Skin of body (tissue), 2 donors: ENCODE data around the gene GPRIN1. TPM values are rescaled to one million over a fixed set of nuclear protein-coding genes. Genes with fewer than 3 reads are reported as not detected.
"Not testable (repeated sequence)": the region's sequence is repeated elsewhere in the genome, so short reads cannot be mapped to it uniquely, and the experiment has no call there.

Experiments
- DNase-seq: peaks from one replicate; lab custom pipeline; 2025; lab: John Stamatoyannopoulos, UW
- total RNA-seq: library from RNA; depleted of rRNA; stranded (reverse); fragments of >200 nt; gene quantifications from one replicate; pipeline ENCODE4 v1.2.3, GENCODE V29; 2014

GPRIN1 gene
- total RNA-seq, 1 donor from 2014 or later = 4.8 TPM

DNA sequence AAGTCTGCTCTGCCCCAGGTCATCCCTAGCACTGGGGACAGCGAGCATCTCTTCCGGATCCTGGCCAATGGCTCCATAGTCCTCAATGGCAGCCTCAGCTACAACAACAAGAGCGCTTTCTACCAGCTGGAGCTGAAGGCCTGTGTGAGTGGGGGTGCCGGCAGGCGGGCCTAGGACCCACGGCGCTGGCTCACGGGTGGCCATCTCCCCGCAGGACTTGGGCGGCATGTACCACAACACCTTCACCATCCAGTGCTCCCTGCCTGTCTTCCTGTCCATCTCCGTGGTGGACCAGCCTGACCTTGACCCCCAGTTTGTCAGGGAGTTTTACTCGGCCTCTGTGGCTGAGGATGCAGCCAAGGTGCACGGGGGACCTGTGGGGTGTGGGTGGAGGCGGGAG is 34.9 kb downstream of the GPRIN1 start:
- no peak for DNase-seq

DNA sequence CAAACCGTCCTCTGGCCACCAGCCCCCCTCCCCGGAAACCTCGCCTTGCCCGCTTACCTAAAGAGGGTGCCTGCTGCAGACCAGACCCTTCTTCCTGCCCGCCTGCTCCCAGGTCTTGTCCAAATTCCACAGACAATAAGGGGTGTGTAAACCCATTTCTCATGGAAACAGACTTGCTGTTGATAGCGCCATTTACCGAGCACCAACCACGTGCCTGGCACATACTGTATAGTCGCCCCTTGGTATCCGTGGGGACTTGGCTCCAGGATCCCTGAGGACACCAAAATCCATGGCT is 35.7 kb downstream of the GPRIN1 start:
- no peak for DNase-seq

DNA sequence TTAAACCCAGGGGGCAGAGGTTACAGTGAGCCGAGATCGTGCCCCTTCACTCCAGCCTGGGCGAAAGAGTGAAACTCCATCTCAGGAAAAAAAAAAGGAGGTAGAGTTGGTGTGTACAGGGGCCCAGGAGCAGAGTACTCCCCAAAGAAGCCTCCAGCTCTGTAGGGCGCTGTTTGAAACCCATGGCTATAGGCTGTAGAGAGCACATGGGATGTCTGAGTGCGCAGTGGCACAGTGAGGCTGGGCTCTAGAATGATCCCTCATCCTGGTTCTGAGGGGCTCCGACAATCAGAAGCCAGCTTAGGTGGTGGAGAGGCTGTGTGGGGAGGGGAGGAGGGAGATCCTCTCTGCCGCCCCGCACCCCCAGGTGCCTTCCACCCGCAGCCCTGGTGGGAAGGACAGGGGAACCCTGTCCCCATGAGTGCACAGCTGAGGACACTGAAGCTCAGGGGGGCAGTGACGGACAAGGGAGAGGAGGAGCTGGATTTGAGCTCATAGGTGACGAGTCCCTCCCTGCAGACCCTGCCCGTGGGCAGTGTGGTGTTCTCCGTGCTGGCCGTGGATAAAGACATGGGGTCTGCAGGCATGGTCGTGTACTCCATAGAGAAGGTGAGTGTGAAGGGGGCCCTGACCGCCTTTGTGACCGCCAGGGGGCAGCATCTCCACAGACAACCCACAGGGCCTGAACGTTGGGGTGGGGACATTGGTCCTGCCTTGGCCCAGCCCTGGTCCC is 36.2 kb downstream of the GPRIN1 start:
- DNase-seq = no peak

DNA sequence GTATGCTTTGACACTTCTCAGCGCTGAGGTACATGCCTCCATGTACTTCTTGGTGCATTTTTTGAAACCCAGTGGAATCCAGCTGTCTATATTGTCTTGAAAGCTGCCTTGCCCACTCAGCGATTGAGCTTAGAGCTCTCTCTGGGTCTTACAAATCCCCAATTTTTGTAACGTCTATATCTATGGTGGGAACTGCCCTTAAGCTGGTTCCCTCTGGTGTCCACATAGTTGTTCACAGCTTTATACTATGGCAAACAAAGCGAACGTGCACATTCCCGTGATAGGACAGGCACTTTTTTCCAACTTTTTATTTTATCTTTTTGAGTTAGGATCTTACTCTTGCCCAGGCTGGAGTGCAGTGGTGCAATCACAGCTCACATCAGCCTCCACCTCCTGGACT is 39.9 kb downstream of the GPRIN1 start:
- DNase-seq = no peak

DNA sequence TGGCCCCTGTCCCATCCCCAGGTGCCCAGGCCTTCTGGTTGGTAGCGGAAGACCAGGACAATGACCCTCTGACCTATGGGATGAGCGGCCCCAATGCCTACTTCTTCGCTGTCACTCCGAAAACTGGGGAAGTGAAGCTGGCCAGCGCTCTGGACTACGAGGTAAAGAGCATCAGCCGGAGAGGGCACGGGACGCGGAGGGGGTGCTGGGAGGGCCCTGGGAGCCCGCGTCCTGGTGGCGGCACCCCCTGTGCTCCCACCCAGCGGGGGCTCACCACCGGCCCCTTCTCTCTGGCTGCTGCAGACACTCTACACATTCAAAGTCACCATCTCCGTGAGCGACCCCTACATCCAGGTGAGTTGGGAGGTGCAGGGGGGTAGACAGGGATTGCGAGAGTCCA is 41.3 kb downstream of the GPRIN1 start:
- no peak for DNase-seq

DNA sequence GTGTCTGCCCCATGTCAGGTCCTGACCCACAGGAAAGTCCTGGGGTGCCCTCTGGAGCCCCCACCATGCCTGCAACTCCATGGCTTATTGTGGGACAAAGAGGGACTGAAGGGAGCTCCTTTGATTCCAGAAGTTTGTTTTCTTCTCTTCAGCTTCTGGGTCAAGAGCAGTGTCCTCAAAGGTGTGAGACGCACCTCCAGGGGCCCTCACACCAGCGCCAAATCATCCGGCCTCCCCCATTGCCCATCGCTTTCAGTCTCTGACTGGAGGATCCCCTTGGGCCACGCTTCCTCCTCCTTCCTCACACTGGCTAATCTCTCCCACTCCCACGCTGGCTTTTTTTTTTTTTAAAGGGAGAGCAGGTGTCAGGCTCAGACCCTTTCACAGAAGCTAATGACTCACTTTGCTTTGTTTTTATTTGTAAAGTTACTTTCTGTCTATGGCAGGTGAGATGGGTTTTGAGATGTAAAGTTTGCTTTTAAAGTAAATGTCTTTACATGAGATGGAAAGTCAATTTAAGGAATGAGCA is 44.1 kb downstream of the GPRIN1 start:
- DNase-seq = no peak

DNA sequence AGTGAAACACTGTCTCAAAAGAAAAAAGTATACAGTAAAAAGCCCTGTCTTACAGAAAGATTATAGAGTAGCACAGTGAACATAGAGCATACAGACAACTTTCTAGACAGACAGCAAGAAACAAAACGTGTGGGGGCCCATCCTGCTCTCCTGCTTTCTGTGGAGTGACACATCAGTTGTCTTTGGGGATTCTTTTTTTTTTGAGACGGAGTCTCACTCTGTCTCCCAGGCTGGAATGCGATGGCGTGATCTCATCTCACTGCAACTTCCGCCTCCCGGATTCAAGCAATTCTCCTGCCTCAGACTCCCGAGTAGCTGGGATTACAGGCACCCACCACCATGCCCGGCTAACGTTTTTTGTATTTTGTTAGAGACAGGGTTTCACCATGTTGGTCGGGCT is 46.0 kb downstream of the GPRIN1 start:
- no peak for DNase-seq

DNA sequence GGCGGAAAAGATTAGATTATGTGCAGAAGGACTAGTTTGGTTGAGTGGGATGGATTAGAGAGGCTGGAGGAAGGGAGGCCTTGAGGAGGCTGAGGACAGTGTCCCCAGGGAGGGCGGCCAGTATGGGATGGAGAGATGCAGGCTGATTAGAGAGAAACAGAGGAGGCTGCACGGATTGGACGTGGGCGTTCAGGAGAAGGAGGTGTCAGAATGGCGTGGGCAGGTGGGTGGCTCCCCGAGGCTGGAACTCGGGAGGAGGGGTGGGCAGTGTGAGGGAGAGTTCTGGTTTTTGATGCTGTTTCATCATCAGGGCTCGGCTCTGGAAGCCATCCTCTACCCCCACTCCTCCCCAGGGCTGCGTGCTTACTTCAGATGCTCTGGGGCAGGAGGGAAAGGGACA is 47.8 kb downstream of the GPRIN1 start:
- DNase-seq = no peak

DNA sequence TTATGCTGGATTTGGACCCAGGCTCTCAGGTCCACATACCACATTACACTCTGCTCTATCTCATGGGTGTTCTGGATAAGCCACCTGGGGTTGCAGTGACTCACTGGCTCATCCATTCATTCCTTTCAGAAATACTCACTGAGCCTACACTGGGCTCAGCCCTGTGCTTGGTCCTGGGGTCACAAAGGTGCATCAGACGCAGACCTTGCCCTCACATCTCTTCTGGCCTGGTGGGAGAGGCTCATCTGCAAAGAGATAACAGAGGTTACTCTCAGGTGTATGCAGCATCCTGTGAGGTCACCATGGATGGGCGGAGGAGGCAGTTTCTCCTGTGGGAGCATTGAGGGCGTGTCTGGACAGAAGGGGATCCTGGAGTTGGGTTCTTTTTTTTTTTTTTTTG is 48.7 kb downstream of the GPRIN1 start:
- no peak for DNase-seq

DNA sequence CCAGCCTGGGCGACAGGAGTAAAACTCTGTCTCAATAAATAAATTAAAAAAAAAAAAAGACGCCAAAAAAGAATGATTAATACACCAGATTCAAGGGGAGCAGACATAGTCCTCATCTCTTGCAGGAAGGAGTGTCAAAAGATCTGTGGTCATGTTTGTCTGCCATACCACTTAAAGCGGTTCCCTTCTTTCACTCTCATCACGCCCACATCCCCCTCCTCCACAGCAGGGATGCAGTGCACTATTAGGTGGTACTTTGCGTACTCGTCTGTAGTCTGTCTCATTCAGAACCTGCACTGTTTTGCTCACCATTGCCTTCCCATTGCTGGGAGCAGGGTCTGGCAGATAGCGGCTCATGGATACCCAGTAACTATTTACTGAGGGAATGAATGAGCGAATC is 49.6 kb downstream of the GPRIN1 start:
- no peak for DNase-seq

DNA sequence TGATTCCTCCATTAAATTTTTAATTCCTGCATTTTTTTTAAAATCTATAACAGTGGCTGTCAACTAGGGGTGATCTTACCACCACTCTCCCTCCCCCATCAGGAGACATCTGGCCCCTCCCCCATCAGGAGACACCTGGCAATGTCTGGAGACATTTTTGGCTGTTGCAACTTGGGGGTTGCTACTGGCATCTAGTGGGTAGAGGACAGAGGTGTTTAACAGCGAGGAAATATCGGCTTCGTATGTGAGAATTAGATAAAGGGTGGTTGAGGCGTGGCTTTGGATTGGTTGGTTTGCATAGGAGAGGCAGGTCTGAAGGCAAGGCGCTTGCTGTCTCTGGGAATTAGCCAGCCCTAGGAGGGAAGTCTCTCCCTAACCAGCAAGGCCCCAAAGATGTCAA is 50.3 kb downstream of the GPRIN1 start:
- DNase-seq = no peak

DNA sequence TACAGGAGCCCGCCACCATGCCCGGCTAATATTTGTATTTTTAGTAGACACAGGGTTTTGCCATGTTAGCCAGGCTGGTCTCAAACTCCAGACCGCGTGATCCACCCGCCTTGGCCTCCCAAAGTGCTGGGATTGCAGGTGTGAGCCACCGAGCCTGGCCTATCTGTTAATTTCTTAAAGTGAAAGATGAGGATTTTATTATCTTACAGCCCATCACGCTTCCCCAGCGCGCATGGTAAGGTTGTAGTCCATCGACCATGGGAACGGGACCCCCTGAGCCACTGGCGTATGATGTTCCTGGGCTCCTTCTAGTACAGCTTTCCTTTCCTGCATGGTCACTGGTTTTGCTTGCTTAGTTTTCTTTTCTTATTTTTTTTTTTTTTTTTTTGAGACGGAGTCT is 52.1 kb downstream of the GPRIN1 start:
- no peak for DNase-seq

DNA sequence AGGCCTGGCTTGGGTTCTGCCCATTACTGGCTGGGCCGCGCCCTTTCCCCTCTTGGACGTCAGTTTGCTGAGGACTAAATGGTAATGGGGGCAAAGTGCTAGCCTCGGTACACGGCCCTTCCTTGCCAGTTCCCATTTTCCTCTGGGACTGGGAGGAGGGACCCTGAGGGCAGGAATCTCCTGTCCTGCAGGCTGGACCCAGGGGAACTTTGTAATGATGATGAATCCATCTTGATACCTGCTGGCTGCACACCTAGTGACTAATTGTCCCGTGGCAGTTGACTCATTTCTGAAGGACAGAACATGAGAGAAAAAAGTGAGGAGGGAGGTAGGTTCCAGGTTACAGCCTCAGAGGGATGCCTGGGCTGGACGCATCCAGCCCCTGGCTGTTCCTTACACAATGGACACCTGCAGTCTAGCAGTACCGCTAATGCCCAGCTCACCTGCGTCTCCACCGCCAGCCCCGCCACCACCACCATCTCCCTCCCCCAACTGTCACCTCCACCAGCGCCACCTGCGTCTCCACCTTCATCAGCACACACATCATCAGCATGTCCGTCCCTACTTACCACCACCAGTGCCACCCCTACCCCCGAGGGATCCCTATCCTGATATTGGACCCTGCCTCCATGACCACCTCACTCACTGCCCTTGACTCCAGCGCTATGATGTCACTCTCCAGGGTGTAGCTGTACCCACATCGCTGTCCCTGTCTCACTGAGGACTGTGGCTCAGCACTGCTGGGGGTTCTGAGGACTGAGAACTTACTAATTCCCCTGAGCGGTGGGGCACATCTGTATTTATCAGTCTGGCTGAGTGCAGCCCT is 56.5 kb downstream of the GPRIN1 start:
- no peak for DNase-seq

DNA sequence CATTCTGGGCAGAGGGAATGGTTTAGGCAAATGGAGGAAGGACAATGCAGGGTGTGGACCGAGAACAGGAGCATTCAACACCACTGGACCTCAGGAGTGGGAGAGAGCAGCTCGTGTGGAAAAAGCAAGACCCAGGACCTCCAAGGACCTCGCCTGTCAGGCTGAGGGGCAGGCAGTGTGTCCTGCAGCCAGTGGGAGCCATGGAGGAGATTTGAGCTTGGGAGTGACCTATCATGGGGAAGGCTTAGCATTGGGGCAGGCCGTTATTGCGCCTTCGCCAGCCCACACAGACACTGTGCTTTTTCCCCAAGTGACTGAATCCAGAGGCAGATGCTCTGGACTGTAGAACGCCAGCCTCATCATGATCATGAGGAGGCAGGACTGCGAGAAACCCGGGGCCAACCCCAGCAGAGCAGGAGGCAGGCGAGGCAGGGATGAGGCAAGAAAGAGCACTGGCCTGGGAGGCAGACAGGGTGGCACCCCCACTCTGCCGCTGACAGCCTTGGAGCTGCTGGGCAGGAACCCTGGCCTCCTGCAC is 57.6 kb downstream of the GPRIN1 start:
- DNase-seq = no peak

DNA sequence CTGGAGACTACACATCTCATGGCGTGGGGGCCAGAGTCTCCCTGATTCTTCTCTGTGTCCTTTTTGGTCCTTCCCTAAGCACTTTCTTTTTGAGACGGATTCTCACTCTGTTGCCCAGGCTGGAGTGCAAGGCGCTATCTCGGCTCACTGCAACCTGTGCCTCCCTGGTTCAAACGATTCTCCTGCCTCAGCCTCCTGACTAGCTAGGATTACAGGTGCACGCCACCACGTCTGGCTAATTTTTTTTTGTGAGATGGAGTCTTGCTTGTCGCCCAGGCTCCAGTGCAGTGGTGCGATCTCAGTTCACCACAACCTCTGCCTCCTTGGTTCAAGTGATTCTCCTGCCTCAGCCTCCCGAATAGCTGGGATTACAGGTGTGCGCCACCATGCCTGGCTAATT is 59.0 kb downstream of the GPRIN1 start:
- not testable (repeated sequence) for DNase-seq

DNA sequence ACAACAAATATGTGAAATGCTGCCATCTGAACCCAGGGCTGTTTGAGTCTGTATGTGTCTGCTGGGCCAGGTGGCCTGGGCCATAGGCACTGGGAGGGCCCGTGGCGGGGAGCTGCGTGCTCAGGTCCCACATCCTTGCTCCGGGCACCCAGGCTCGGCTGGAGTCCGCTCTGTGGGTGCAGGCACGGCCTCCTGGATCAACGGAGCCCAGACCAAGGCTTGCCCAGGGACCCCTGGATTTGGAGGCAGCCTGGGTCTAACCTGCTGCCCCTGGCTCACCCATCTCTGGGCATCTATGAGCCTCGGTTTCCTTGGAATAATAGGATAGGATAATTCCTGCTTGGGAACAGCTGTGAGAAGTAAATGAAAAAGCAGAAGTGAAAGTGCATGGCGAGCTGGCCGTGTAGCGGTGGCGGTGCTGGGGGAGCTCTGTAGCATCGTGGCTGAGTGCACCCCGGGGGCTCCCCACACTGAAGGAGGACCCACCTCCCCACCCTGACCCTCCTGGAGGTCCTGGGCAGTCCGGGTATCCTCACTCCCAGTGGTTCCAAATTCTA is 59.6 kb downstream of the GPRIN1 start:
- DNase-seq = no peak

DNA sequence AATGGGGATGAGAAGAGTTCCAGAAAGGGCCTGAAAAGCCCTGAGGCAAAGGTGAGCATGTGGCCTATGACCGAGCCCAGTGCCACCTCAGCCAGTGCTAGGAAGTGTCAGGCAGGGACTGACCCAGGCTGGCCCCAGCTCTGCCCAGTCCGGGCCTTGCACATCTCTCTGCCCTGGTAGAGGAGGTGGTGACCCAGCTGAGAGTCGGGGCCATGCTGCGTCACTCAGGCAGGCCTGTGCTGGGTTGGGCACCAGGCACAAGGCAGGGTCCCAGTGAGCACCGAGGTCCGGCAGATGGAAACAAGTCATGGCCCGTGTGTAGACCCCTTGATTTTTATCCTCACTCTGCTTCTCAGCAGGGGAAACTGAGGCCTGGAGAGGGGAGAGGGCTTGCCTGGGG is 60.1 kb downstream of the GPRIN1 start:
- DNase-seq = no peak

DNA sequence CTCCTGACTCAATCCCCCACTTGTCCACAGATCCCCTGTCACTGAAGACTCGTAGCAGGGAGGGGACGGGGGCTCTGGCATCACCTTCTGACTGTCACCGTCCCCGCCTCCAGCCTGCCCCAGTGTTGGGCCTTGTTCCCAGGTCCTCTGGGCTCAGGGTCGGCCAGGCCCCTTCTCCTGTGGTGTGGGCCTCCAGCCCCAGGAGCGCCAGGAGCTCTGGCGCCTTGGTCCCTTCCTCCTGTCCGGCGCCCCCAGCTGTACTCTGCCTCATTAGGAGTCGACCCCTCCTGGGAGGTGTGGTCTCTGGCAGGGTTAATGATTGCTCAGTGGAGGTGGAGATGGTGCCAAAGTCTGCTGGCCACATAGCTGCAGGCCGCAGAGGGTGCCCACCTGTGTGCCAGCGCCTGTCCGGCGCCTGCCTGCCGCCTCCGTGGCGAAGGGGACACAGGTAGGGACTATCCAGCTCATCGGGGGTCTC is 61.0 kb downstream of the GPRIN1 start, which contains the start of gene CDHR2:
Gene CDHR2, plus strand, starts transcription at position 376 of the 478 bp plus-strand sequence. CDS start 16,011 bp downstream, outside the sequence.
- DNase-seq = no peak

DNA sequence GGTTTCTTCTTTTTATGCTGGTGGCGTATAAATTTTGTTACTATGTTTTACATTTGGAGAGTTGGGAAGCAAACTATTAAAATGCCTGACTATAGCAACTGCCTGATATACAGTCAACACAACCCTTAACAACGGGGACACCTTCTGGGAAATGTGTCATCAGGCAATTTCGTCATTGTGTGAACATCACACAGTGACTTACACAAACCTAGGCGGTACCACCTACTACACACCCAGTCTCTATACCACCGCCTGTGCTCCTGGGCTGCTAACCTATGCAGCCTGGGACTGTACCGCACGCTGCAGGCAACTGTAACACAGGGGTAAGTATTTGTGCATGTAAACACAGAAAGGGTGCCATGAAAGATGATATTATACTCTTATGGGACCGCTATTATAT is 62.2 kb downstream of the GPRIN1 start:
- DNase-seq = no peak
